Tibial nerve (tissue), 4 donors: ENCODE data around the gene SOWAHC. TPM values are rescaled to one million over a fixed set of nuclear protein-coding genes. Genes with fewer than 3 reads are reported as not detected.

ENCODE experiments used
- DNase-seq, 2 donors: peaks; one replicate each; pipeline ENCODE4 v3.0.0-alpha.2; 2019; ENCODE audit warnings: low spot score in 2 of 2
- H3K27ac ChIP-seq, 4 donors: fragments of 200-600 bp; sonication (generic) in 3 of 4; one replicate each; pipeline ENCODE4 v1.5.1; 2017 to 2019; ENCODE audit warnings: mild to moderate bottlenecking in 1 of 4
- H3K27me3 ChIP-seq, 2 donors: fragments of 200-600 bp; sonication (generic) in 1 of 2; one replicate each; pipeline versions ENCODE4 v1.5.1 to v1.6.0; 2017 to 2019
- H3K36me3 ChIP-seq, 3 donors: fragments of 200-600 bp; sonication (generic); one replicate each; pipeline ENCODE4 v1.5.1; 2018 to 2019
- H3K4me1 ChIP-seq, 4 donors: fragments of 200-600 bp; sonication (generic) in 3 of 4; one replicate each; pipeline ENCODE4 v1.5.1; 2017 to 2019
- H3K4me3 ChIP-seq, 4 donors: fragments of 200-600 bp; sonication (generic) in 3 of 4; one replicate each; pipeline ENCODE4 v1.5.1; 2017 to 2019; ENCODE audit warnings: mild to moderate bottlenecking in 1 of 4, moderate library complexity in 1 of 4
- H3K9me3 ChIP-seq, 4 donors: fragments of 200-600 bp; sonication (generic) in 3 of 4; one replicate each; pipeline ENCODE4 v1.5.1; 2017 to 2019
- CTCF ChIP-seq, 5 experiments: fragments of 200-600 bp in 3 of 5; fragments of 450-650 bp in 2 of 5; sonication (generic) in 3 of 5; IDR thresholded peaks; one replicate each; pipeline ENCODE4 v1.5.1; 2016 to 2019; ENCODE audit warnings: antibody characterized with exemption in 5 of 5, mild to moderate bottlenecking in 3 of 5, moderate library complexity in 2 of 5
- EP300 ChIP-seq, 2 donors: sonication (generic); formaldehyde crosslinking; IDR thresholded peaks; one replicate each; pipeline ENCODE4 v1.6.1; 2017; ENCODE audit warnings: antibody characterized with exemption in 2 of 2, mild to moderate bottlenecking in 1 of 2
- POLR2A ChIP-seq, 2 donors: fragments of 450-650 bp; IDR thresholded peaks; one replicate each; pipeline ENCODE4 v1.6.1; 2017; ENCODE audit warnings: antibody characterized with exemption in 2 of 2, mild to moderate bottlenecking in 2 of 2, moderate library complexity in 2 of 2
- WGBS, 2 donors: methylation state at CpG; one replicate each; pipeline ENCODE4 v1.1.5; 2018; 5-methylcytosine and 5-hydroxymethylcytosine counted together
- total RNA-seq, 4 donors: library from RNA; depleted of rRNA; stranded (reverse); fragments of >200 nt; gene quantifications; one replicate each; pipeline ENCODE4 v1.1.0, GENCODE V29; 2016

SOWAHC gene
- total RNA-seq, 4 donors from 2014 or later: 24.5 to 26.9 (median 25.1) TPM

- TF ChIP-seq POLR2A (IDR thresholded peaks at IDR 0.05) (no peak), EP300 (IDR thresholded peaks at IDR 0.05) (peak in 1 of 2 donors; percentile 7), CTCF (IDR thresholded peaks at IDR 0.05) (no peak)
- Histone ChIP-seq H3K9me3 (no peaks in the 10 kb centered on the region), H3K4me3 (peak overlapping the region in 1 of 4 donors; percentile 10), H3K4me1 (peaks cover 0 to 19% (median 6%) of the 10 kb centered on the region in 4 donors), H3K36me3 (no peaks in the 10 kb centered on the region), H3K27me3 (no peaks in the 10 kb centered on the region), H3K27ac (peak overlapping the region; percentile 4 to 87 (median 74))
- no peak for DNase-seq
- WGBS, 2 donors: 24 to 28% methylated on average over 12 of the region's 12 CpGs
Observed at GRCh38 chr2:109644571-109645275, 30.6 kb downstream of the SOWAHC start.

GRCh38 chr2:109645412-109646184, 31.4 kb downstream of the SOWAHC start:
- Histone ChIP-seq H3K27me3 (no peaks in the 10 kb centered on the region), H3K27ac (peak overlapping the region in 3 of 4 donors; percentile 69 to 87 (median 79)), H3K4me3 (no peak overlapping the region), H3K9me3 (no peaks in the 10 kb centered on the region), H3K4me1 (peaks cover 0 to 19% (median 6%) of the 10 kb centered on the region in 4 donors), H3K36me3 (no peaks in the 10 kb centered on the region)
- DNase-seq: no peak
- 86 to 89% methylated on average over 14 of the region's 14 CpGs for WGBS, 2 donors
- TF ChIP-seq CTCF (IDR thresholded peaks at IDR 0.05) (no peak), EP300 (IDR thresholded peaks at IDR 0.05) (no peak), POLR2A (IDR thresholded peaks at IDR 0.05) (no peak)

GRCh38 chr2:109646961-109647360, 32.8 kb downstream of the SOWAHC start:
- Histone ChIP-seq H3K9me3 (no peaks in the 10 kb centered on the region), H3K4me1 (peaks cover 0 to 19% (median 6%) of the 10 kb centered on the region in 4 donors), H3K27ac (peak overlapping the region in 2 of 4 donors; percentile 61 to 74), H3K27me3 (no peaks in the 10 kb centered on the region), H3K36me3 (no peaks in the 10 kb centered on the region), H3K4me3 (no peak overlapping the region)
- no peak for DNase-seq
- 84 to 86% methylated on average over 8 of the region's 8 CpGs for WGBS, 2 donors
- TF ChIP-seq CTCF (IDR thresholded peaks at IDR 0.05) (no peak), POLR2A (IDR thresholded peaks at IDR 0.05) (no peak), EP300 (IDR thresholded peaks at IDR 0.05) (no peak)

GRCh38 chr2:109647636-109648035, 33.5 kb downstream of the SOWAHC start:
- DNase-seq: no peak
- 61% methylated on average over 7 of the region's 7 CpGs for WGBS, 2 donors
- H3K9me3 ChIP-seq: no peaks in the 10 kb centered on the region
- H3K4me3 ChIP-seq: no peak overlapping the region
- no peak for TF ChIP-seq POLR2A (IDR thresholded peaks at IDR 0.05)
- no peak for TF ChIP-seq CTCF (IDR thresholded peaks at IDR 0.05)
- no peak for TF ChIP-seq EP300 (IDR thresholded peaks at IDR 0.05)
- peak overlapping the region in 2 of 4 donors; percentile 61 to 74 for H3K27ac ChIP-seq
- peaks cover 0 to 19% (median 6%) of the 10 kb centered on the region in 4 donors for H3K4me1 ChIP-seq
- H3K27me3 ChIP-seq: no peaks in the 10 kb centered on the region
- no peaks in the 10 kb centered on the region for H3K36me3 ChIP-seq

- TF ChIP-seq EP300 (IDR thresholded peaks at IDR 0.05) (peak in 1 of 2 donors; percentile 39), POLR2A (IDR thresholded peaks at IDR 0.05) (no peak), CTCF (IDR thresholded peaks at IDR 0.05) (no peak)
- Histone ChIP-seq H3K36me3 (no peaks in the 10 kb centered on the region), H3K27me3 (no peaks in the 10 kb centered on the region), H3K4me3 (no peak overlapping the region), H3K9me3 (no peaks in the 10 kb centered on the region), H3K4me1 (peaks cover 0 to 19% (median 6%) of the 10 kb centered on the region in 4 donors), H3K27ac (peak overlapping the region in 2 of 4 donors; percentile 61 to 74)
- no peak for DNase-seq
- 52 to 64% methylated on average over 8 of the region's 8 CpGs for WGBS, 2 donors
Observed at GRCh38 chr2:109648041-109648527, 33.9 kb downstream of the SOWAHC start.
